Loucy (cell line): Measurements from ENCODE around the gene AKR7A2.

Source experiments
- EZH2phosphoT487 ChIP-seq: fragments of 200-600 bp; IDR thresholded peaks from 2 replicates; pipeline ENCODE4 v1.6.1; 2018; ENCODE audit warnings: antibody characterized with exemption, mild to moderate bottlenecking, moderate library complexity, borderline replicate concordance
- TF ChIP-seq, protein P1 (sequence below): fragments of 200-600 bp; sonication (generic); conservative IDR thresholded peaks from 2 replicates; pipeline ENCODE4 v1.5.1; 2014; ENCODE audit warnings: mild to moderate bottlenecking, antibody characterized with exemption, low read length

DNA sequence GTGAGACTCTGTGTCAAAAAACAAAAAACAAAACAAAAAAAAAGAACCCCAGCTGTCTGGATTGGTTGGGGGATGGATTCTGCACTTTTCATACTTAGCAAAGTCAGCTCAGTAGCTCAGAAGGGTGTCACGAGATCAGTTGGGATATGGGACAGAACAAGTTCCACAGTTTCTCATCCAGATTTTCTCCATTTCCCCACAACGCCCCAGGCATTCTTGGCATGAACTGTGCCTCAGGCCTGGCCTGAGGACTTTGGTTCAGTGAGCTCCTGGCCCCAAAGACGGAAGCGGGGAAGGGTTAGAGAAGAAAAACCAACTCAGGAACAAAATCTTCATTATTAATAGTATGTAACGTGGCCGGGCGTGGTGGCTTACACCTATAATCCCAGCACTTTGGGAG lies 1.9 kb downstream of the AKR7A2 start:
- TF ChIP-seq, protein P1, sequence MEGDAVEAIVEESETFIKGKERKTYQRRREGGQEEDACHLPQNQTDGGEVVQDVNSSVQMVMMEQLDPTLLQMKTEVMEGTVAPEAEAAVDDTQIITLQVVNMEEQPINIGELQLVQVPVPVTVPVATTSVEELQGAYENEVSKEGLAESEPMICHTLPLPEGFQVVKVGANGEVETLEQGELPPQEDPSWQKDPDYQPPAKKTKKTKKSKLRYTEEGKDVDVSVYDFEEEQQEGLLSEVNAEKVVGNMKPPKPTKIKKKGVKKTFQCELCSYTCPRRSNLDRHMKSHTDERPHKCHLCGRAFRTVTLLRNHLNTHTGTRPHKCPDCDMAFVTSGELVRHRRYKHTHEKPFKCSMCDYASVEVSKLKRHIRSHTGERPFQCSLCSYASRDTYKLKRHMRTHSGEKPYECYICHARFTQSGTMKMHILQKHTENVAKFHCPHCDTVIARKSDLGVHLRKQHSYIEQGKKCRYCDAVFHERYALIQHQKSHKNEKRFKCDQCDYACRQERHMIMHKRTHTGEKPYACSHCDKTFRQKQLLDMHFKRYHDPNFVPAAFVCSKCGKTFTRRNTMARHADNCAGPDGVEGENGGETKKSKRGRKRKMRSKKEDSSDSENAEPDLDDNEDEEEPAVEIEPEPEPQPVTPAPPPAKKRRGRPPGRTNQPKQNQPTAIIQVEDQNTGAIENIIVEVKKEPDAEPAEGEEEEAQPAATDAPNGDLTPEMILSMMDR: no peak
- TF ChIP-seq EZH2phosphoT487: no peak
